Suprapubic skin (tissue), 4 donors: ENCODE results near the gene MAP2. TPM values are rescaled to one million over a fixed set of nuclear protein-coding genes. Genes with fewer than 3 reads are reported as not detected.

Source experiments
- DNase-seq, 2 donors: peaks; one replicate each; pipeline ENCODE4 v3.0.0-alpha.2; 2019; ENCODE audit warnings: low spot score in 2 of 2
- H3K27ac ChIP-seq: fragments of 200-600 bp; sonication (generic); one replicate; pipeline ENCODE4 v1.5.1; 2019
- H3K27me3 ChIP-seq: fragments of 200-600 bp; sonication (generic); one replicate; pipeline ENCODE4 v1.5.1; 2019
- H3K36me3 ChIP-seq: fragments of 200-600 bp; sonication (generic); one replicate; pipeline ENCODE4 v1.5.1; 2019
- H3K4me1 ChIP-seq: fragments of 200-600 bp; sonication (generic); one replicate; pipeline ENCODE4 v1.5.1; 2019
- H3K4me3 ChIP-seq: fragments of 200-600 bp; sonication (generic); one replicate; pipeline ENCODE4 v1.5.1; 2019; ENCODE audit warnings: mild to moderate bottlenecking
- H3K9me3 ChIP-seq: fragments of 200-600 bp; sonication (generic); one replicate; pipeline ENCODE4 v1.5.1; 2019
- EP300 ChIP-seq: sonication (generic); formaldehyde crosslinking; IDR thresholded peaks from one replicate; pipeline ENCODE4 v1.6.1; 2017; ENCODE audit warnings: antibody characterized with exemption
- POLR2A ChIP-seq, 2 donors: fragments of 450-650 bp; IDR thresholded peaks; one replicate each; pipeline ENCODE4 v1.6.1; 2017; ENCODE audit warnings: antibody characterized with exemption in 2 of 2, mild to moderate bottlenecking in 2 of 2, moderate library complexity in 2 of 2
- POLR2AphosphoS5 ChIP-seq, 3 donors: sonication (generic); formaldehyde crosslinking; IDR thresholded peaks; one replicate each; pipeline ENCODE4 v1.6.1; 2017; ENCODE audit warnings: antibody characterized with exemption in 3 of 3
- WGBS: methylation state at CpG from one replicate; pipeline ENCODE4 v1.1.5; 2018; 5-methylcytosine and 5-hydroxymethylcytosine counted together
- total RNA-seq, 4 donors: library from RNA; depleted of rRNA; stranded (reverse); fragments of >200 nt; gene quantifications; one replicate each; pipeline ENCODE4 v1.1.0, GENCODE V29; 2016
- TF ChIP-seq, protein P1 (sequence below), 2 donors: fragments of 200-600 bp in 1 of 2; fragments of 450-650 bp in 1 of 2; sonication (generic) in 1 of 2; IDR thresholded peaks; one replicate each; pipeline ENCODE4 v1.5.1; 2016 to 2019; ENCODE audit warnings: antibody characterized with exemption in 2 of 2, mild to moderate bottlenecking in 1 of 2, moderate library complexity in 1 of 2

MAP2 gene
- total RNA-seq, 4 donors from 2014 or later = 42.0 to 54.5 (median 47.1) TPM

DNA sequence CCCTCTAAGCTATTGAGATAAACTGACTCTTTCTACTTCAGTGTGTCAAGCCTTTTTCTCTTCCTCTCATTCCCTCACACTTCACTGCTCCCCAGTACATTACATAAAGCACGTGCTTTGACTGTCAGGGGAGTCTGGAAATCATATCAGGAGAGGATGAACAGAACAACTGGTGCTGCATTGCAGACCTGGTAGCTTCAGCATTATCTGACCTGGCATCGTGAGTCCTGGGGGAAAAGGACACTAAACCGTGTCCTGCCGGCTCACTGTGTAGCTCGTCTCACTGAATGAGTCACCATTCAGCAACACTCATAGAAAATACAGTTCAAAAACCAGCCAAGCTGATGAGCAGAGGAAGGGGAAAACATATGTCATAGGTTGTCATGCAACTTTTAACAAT, 239.3 kb downstream of the MAP2 start:
- DNase-seq = no peak
- WGBS = 55% methylated on average over 5 of the region's 5 CpGs
- no peak overlapping the region for H3K27ac ChIP-seq

DNA sequence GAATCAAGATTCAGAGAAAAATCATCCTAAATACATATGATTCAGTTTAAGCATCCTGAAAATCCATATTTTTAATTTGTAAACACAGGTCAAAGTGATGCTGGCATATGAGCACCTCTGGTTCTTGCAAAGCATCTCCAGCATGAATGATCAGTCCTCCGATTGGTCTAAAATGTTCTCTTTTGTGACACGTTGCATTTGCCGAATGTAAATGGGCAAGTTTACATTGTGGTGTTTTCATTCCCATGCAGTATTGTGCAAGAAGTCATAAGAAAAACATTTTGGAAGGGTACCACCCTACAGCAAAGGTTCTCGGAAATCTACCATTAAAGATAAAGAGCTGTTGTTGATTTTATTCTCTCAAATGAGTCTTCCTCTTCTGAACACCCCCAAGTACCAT, 239.8 kb downstream of the MAP2 start:
- TF ChIP-seq POLR2A (IDR thresholded peaks at IDR 0.05) (no peak), POLR2AphosphoS5 (IDR thresholded peaks at IDR 0.05) (no peak), EP300 (no peak)
- TF ChIP-seq, protein P1, sequence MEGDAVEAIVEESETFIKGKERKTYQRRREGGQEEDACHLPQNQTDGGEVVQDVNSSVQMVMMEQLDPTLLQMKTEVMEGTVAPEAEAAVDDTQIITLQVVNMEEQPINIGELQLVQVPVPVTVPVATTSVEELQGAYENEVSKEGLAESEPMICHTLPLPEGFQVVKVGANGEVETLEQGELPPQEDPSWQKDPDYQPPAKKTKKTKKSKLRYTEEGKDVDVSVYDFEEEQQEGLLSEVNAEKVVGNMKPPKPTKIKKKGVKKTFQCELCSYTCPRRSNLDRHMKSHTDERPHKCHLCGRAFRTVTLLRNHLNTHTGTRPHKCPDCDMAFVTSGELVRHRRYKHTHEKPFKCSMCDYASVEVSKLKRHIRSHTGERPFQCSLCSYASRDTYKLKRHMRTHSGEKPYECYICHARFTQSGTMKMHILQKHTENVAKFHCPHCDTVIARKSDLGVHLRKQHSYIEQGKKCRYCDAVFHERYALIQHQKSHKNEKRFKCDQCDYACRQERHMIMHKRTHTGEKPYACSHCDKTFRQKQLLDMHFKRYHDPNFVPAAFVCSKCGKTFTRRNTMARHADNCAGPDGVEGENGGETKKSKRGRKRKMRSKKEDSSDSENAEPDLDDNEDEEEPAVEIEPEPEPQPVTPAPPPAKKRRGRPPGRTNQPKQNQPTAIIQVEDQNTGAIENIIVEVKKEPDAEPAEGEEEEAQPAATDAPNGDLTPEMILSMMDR (IDR thresholded peaks at IDR 0.05) = no peak
- no peak for DNase-seq
- Histone ChIP-seq H3K27ac (no peak overlapping the region), H3K4me3 (no peak overlapping the region), H3K4me1 (no peaks in the 10 kb centered on the region), H3K36me3 (no peaks in the 10 kb centered on the region), H3K9me3 (no peaks in the 10 kb centered on the region), H3K27me3 (no peaks in the 10 kb centered on the region)
- WGBS = 93% methylated on average over 4 of the region's 4 CpGs

More for the DNA sequence above, 239.3 kb downstream of the MAP2 start:
- Histone ChIP-seq H3K4me1 (no peaks in the 10 kb centered on the region), H3K9me3 (no peaks in the 10 kb centered on the region), H3K4me3 (no peak overlapping the region), H3K36me3 (no peaks in the 10 kb centered on the region), H3K27me3 (no peaks in the 10 kb centered on the region)
- TF ChIP-seq POLR2A (IDR thresholded peaks at IDR 0.05) (no peak), POLR2AphosphoS5 (IDR thresholded peaks at IDR 0.05) (no peak), EP300 (no peak)
- TF ChIP-seq, protein P1 (IDR thresholded peaks at IDR 0.05) = no peak

DNA sequence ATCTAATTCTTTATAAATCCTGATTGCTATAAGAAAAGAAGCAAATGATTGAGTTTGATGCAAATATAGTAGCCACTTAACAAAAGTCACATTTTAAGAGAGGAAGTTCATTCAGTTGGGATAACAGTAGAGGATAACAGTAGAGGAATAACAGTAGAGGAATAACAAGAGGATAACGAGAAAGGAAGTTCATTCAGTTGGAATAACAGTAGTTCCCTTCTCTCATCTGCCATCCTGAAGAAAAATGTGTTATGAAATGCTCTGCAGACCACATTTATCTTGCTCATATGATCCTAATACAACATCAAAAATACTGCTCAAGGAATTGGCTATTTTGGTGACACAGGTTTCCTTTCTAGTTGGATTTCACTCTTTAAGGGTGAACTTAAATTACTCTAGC, 242.4 kb downstream of the MAP2 start:
- DNase-seq = no peak

GRCh38 chr2:209671020-209671680, 247.3 kb downstream of the MAP2 start:
- Histone ChIP-seq H3K36me3 (no peaks in the 10 kb centered on the region), H3K9me3 (no peaks in the 10 kb centered on the region), H3K27ac (no peak overlapping the region), H3K4me1 (no peaks in the 10 kb centered on the region), H3K4me3 (no peak overlapping the region), H3K27me3 (no peaks in the 10 kb centered on the region)
- WGBS = 87% methylated on average over 7 of the region's 7 CpGs
- no peak for DNase-seq
- TF ChIP-seq, protein P1 (IDR thresholded peaks at IDR 0.05) = no peak
- TF ChIP-seq POLR2AphosphoS5 (IDR thresholded peaks at IDR 0.05) (no peak), EP300 (no peak), POLR2A (IDR thresholded peaks at IDR 0.05) (no peak)

More for the DNA sequence above, 242.4 kb downstream of the MAP2 start:
- Histone ChIP-seq H3K36me3 (no peaks in the 10 kb centered on the region), H3K9me3 (no peaks in the 10 kb centered on the region), H3K27ac (no peak overlapping the region), H3K27me3 (no peaks in the 10 kb centered on the region), H3K4me1 (no peaks in the 10 kb centered on the region), H3K4me3 (no peak overlapping the region)
- 64% methylated on average over 1 of the region's 1 CpG for WGBS
- no peak for TF ChIP-seq POLR2AphosphoS5 (IDR thresholded peaks at IDR 0.05)
- TF ChIP-seq, protein P1 (IDR thresholded peaks at IDR 0.05) = no peak
- no peak for TF ChIP-seq POLR2A (IDR thresholded peaks at IDR 0.05)

- H3K27me3 ChIP-seq = no peaks in the 10 kb centered on the region
Observed at GRCh38 chr2:209673811-209674210, 250.0 kb downstream of the MAP2 start.

More at GRCh38 chr2:209673811-209674210, 250.0 kb downstream of the MAP2 start:
- TF ChIP-seq EP300 (no peak), POLR2AphosphoS5 (IDR thresholded peaks at IDR 0.05) (no peak), POLR2A (IDR thresholded peaks at IDR 0.05) (no peak)
- TF ChIP-seq, protein P1 (IDR thresholded peaks at IDR 0.05) = no peak
- H3K36me3 ChIP-seq = no peaks in the 10 kb centered on the region
- no peaks in the 10 kb centered on the region for H3K9me3 ChIP-seq
- no peak for DNase-seq
- no peak overlapping the region for H3K4me3 ChIP-seq
- no peaks in the 10 kb centered on the region for H3K4me1 ChIP-seq
- no peak overlapping the region for H3K27ac ChIP-seq
